ENCODE results near the gene ARMCX5.

ARMCX5 gene

GRCh38 chrX:102599084-102599950, at the start of gene ARMCX5:
TSS of gene ARMCX5 (plus strand) at chrX:102599515. CDS start at chrX:102602142, 2,627 bp downstream.
- DNase-seq (ENCODE audit: low spot score): peak; percentile 72

GRCh38 chrX:102558607-102559006, 40.7 kb upstream of the ARMCX5 start:
- no peak for DNase-seq (ENCODE audit: low spot score)

DNA sequence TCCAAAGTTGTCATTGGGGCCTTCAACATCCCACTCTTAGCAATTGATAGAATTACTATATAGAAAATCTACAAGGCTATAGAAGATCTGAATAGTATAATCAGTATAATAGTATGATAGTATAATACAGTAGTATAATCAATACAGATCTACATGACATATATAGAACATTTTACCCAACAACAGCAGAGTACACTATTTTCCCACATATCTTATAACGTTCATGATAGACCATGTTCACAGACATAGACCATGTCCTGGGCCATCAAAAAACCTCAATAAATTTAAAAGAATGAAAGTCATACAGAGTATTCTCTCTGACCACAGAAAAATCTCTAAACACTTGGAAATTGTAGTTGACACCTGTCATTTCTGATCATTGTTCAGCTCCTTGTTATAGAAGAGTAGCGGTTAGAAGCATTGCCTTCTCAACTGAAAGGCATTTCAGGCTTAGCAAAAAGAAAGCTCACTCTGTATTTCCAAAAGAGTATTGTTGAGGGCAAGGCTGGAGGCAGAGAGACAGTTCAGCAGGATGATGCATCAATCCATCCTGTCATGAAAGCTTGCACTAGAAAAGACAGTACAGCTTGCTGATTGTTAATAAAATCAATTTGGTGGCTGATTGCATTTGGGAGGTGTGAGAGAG, 38.8 kb upstream of the ARMCX5 start:
- no peak for DNase-seq (ENCODE audit: low spot score)

- DNase-seq (ENCODE audit: low spot score): no peak
These were observed 18.4 kb upstream of the ARMCX5 start for GRCh38 chrX:102580891-102581290.

GRCh38 chrX:102593367-102593766, 5.9 kb upstream of the ARMCX5 start:
- no peak for DNase-seq (ENCODE audit: low spot score)

DNA sequence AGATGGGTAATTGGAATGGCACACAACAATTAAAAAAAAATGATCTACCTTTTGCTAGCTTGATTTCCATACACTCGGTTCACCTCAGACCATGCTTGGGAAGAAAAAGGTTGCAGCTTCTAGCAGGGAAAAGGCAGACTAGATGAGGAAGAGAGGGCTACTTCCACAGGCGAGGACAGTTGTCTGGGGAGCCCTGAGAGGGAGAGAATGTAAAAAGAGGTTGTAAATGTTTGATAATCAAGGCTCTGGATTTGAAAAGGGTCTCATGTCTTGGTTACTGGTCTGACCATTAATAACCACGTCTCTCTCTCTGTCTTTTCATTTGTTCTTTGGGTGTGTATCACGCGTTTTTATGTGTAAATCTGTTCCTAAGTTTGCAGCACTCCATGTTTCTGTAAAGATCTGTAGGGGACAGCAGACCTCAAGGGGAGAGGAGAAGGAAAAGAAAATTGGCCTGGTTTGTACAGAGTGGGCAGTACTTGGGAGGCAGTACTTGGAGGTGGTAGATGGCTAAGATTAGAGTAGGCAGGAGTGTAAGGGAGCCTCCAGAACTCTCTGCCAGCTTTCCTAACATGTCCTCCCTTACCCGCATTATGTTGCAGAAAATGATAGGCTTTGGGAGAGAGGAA, 750 bp downstream of the ARMCX5 start:
- no peak for DNase-seq (ENCODE audit: low spot score)

- DNase-seq (ENCODE audit: low spot score): no peak
These were observed 5.0 kb downstream of the ARMCX5 start for GRCh38 chrX:102604327-102604726.

- no peak for DNase-seq (ENCODE audit: low spot score)
These were observed 6.8 kb downstream of the ARMCX5 start for GRCh38 chrX:102606115-102606514.

DNA sequence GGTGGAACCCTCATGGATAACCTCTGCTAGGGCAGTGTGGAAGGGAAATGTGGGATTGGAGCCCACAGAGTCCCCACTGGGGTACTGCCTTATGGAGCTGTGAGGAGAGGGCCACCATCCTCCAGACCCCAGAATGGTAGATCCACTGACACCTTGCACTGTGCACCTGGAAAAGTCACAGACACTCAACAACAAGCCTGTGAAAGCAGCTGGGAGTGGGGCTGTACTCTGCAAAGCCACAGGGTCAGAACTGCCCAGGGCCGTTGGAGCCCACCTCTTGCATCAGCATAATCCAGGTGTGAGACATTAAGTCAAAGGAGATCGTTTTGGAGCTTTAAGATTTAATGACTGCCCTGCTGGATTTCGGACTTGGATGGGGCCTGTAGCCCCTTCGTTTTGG, 11.6 kb downstream of the ARMCX5 start:
- no peak for DNase-seq (ENCODE audit: low spot score)

DNA sequence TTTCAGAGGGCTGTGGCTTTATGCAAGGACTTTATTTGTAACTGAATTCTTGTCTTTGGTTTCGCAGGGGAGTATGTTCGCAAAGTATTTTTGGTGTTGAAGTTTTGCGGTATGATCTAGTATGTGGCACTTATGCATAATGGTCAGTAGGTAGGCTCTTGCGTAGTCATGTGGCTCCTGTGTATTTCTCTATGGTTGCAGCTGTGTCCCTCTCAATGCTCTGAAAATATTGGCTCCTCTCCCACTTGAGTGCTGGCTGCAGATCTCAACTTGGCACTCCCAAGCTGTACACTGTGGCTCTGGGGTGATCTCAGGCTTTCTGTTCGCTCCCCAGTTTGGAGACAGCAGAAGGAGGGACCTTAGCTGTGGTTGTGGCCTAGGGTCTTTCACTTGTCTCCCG, 24.8 kb downstream of the ARMCX5 start:
- no peak for DNase-seq (ENCODE audit: low spot score)

GRCh38 chrX:102627640-102628039, 28.3 kb downstream of the ARMCX5 start:
- DNase-seq (ENCODE audit: low spot score): no peak

DNA sequence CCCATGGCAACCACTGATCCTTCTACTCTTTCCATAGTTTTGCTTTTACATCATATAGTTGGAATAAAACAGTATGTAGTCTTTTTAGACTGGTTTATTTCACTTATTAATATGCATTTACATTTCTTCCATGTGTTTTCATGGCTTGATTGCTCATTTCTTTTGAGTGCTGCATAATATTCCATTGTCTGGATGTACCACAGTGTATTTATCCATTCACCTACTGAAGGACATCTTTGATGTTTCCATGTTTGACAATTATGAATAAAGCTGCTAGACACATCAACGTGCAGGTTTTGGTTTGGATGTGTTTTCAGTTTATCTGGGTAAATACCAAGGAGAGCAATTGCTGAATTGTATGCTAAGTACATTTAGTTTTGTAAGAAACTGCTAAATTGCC, 38.2 kb downstream of the ARMCX5 start:
- DNase-seq (ENCODE audit: low spot score): no peak

- no peak for DNase-seq (ENCODE audit: low spot score)
These were observed 51.6 kb downstream of the ARMCX5 start for GRCh38 chrX:102650903-102651241.

GRCh38 chrX:102651242-102652011, 52.1 kb downstream of the ARMCX5 start, which contains the start of gene GPRASP1:
TSS of gene GPRASP1 (plus strand) at chrX:102651483. CDS start at chrX:102653914, 2,431 bp downstream.
- DNase-seq (ENCODE audit: low spot score): peak; percentile 45

- DNase-seq (ENCODE audit: low spot score): peak; percentile 65
These were observed 52.8 kb downstream of the ARMCX5 start for GRCh38 chrX:102652031-102652688.

All from CD4-positive, alpha-beta T cell treated with Interleukin-15 for 4 hours (primary cell).